GM04503 (cell line): ENCODE results near the gene HOTAIR.

Experiments
- DNase-seq: peaks from one replicate; pipeline ENCODE4 v3.0.0-alpha.2; 2012; ENCODE audit warnings: low read depth

The HOTAIR gene

DNA sequence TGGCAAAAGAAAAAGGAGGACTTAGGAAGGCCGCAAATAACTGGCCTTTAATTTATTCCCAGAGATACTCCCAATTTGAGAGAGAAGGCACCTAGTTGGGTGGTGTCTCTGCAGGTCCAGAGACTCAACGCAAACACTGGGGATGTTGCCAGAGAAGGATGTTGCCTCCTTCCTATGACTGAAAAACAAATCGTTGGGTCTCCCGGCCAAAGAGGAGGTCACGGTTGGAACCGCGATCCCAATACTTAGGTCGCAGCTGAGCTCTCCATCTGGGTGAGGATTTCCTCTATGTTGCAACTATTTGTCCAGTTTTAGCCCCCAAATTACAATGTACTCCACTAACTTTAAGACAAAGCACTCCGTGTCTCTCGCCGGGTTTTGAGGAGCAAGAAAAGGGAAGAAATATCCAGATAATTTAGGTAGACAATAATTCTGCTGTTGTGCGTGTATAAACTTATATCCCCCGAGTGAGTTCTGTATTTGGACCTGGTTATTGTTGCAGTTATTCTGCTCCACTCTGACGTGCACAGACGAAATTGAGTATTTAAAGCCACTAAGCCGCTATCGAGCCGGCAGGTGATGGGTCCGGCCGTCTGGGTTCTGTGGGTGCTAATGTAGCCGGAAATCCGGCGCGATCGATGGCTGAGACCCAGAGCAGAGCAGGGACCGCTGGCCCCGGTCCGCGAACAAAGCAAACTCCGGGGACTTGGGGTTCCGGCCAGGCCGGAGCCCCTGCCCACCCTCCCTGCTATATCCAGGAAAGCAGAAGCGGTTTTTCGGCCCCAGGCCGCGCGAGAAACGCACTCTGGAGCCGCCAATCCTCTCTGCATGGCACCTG is 14.3 kb downstream of the HOTAIR start:
- DNase-seq = no peak

GRCh38 chr12:53959314-53959713 is 15.4 kb downstream of the HOTAIR start:
- no peak for DNase-seq

- no peak for DNase-seq
Measured at GRCh38 chr12:53958128-53958527, 16.6 kb downstream of the HOTAIR start.

- no peak for DNase-seq
Measured at GRCh38 chr12:53956914-53957536, 17.7 kb downstream of the HOTAIR start.

DNA sequence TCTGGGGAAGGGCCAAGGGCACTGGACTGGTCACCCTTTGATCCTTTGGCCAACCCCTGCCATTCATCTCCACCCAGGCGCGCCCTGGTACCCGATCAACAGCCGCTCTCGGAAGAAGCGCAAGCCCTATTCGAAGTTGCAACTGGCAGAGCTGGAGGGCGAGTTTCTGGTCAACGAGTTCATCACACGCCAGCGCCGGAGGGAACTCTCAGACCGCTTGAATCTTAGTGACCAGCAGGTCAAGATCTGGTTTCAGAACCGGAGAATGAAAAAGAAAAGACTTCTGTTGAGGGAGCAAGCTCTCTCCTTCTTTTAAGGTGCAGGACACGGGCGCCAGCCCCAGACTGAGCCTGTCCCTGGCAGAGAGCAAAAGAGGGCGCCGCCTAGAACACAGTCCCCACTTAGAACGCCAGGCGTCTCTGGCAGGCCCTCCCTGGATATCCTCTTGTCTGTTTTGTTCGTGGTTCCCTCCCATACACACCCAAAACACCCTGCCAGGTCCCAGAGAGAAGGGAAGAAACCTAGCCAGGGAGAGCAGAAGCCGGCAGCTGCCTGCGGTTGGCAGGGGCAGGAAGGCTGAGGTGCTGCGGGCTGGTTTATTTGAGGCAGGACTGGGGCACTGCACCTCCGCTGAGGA is 18.4 kb downstream of the HOTAIR start:
- DNase-seq = no peak

DNA sequence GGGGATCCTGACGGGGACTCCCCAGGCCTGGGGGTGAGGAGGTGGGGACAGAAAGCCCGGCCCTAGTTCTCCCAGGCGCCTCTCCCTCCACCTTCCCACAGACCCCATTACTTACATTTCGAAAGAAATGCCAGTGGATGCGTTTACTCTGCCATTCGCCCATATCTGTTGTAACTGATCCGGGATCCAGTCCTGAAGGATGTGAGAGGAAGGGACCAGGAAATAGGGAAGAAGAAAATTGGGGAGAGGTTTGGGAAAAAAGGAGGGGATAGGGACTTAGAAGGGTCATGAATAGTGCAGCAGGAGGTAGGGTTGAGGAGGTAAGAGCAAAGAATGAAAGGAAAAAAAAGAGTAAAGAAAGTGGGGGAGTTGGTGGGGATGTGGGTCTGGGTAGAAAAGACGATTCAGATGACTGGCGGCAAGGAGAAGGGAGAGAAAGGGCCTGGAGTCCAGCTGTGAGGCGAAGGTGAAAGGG is 18.9 kb downstream of the HOTAIR start:
- no peak for DNase-seq

DNA sequence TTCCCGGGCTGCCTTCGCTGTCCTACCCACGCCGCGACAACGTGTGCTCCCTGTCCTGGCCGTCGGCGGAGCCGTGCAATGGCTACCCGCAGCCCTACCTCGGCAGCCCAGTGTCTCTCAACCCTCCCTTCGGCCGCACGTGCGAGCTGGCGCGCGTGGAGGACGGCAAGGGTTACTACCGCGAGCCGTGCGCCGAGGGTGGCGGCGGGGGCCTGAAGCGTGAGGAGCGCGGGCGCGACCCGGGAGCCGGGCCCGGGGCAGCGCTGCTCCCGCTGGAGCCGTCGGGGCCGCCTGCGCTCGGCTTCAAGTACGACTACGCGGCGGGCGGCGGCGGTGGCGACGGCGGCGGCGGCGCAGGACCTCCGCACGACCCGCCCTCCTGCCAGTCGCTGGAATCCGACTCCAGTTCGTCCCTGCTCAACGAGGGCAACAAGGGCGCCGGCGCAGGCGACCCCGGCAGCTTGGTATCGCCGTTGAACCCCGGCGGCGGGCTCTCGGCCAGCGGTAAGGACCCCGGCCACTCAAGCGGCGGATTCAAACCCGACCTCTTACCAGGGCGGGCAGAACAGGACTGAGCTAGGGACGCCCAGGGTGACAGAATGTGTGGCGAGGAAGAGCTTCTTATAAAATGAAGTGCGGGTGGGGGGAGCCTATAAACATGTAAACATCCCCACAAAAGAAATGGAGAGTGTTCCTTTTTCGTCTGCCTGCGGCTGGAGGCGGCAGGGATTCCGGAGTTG is 19.5 kb downstream of the HOTAIR start:
- no peak for DNase-seq

DNA sequence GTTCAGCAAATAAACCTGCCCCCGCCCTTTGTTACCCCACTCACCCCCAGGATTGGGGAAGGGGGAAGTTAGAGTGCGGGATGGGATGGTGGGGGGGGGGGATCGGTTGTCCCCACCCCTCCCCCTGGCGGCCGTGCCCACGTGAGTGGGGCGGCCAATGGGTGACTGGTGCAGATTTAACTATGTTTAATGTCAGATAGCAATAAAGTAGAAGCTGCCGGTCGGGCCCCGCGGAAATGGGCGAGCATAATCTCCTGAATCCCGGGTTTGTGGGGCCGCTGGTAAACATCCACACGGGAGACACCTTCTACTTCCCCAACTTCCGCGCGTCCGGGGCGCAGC is 20.1 kb downstream of the HOTAIR start, which contains the start of gene HOXC12:
TSS of gene HOXC12 (plus strand) at position 210 of the 342 bp plus-strand sequence. CDS start at position 237, 27 bp downstream.
- no peak for DNase-seq

DNA sequence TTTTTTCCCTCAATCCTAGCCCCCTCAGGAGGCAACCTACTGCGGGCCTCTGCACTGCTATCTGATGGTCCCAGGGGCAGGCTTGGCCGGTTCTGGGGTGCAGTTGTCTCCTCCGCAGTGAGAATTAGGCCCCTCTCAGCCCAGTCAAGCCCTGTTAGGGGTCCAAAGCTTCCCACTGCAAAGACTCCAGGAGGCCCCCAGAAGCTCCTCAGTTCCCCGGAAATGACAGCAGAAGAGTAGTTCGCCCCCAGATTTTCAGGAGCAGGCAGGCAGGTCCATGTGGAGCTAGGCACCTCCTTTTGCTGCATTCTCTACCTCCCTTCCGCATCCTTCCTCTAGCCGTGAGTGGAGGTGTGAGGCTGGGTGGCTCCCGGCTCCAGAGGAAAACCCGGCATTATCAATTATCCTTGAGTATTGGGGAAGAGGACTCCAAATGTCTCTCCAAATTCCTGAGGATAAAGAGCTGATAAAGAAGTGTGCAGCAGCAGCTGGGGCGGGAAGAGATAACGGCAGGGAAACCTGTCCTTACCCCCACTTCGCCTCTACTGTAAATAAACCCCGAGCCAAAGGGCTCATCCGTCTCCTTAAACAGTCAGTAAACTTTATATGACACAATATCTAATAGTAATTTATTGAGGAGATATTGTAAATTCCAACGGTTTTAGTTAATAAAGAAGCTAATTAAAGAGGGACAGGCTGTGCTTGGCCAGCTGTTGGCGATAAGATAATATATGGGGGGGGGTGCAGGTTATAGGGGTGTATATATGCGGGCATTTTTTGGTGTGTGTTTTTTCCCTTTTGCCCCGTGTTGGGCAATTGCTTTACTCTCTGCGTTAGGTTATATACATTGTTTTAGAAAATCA is 20.7 kb downstream of the HOTAIR start:
- DNase-seq = no peak

DNA sequence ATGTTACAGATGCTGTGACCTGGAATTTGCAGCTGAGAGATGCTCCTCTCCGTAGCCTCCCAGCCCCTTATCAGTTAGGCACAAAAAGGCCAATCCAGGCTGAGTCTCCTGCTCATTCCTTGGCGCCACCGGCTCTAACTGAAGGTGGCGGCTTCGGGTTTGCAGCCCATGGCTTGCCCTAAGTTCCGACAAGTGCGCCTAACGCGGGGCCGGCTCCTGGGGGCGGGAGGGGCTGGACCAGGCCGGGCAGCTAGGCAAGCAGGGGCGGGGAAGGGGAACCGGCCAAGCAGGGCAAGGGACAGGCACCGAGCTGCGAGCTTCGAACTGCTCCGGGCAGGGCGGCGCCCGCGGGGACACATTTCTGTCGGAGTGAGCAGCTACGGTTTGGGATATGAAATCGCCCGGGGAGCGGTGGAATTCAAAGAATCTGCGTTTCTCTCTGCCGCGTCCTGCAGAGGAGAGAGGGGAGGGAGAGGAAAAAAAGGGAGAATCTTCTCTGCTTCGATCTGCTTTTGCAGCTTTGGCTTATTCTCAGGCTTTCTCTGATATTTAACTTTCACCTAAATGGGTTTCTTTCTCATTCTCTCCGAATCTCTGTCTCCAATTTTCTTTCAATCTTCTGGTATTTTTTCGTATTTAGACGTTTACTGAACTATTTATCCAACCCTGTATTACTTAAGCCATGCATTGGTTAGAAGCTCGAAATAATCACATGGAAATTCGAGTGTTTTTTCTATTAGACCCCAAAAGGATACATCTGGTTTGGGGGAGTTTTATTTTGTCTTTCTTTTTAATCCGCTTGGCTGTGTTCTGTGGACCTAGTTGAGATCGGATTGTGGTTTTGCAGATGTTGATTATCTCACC is 21.7 kb downstream of the HOTAIR start:
- no peak for DNase-seq

DNA sequence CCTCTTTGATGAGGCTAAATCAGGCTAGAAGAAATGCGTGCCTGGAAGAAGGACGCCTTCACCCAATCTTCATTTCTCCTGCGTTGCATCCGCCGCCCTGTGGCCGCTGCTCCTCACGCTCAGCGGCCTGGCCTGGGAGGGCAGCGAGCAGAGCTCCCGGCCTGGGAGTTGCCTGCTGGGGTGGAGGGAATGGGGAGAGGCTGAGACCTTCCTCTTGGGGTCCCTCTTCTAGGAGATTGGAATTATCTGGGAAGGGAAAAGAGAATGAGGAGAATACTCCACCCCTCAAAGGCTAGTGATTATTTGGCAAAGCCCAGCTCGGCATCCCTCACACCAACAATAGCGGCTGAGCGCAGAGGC is 22.4 kb downstream of the HOTAIR start:
- DNase-seq = no peak

DNA sequence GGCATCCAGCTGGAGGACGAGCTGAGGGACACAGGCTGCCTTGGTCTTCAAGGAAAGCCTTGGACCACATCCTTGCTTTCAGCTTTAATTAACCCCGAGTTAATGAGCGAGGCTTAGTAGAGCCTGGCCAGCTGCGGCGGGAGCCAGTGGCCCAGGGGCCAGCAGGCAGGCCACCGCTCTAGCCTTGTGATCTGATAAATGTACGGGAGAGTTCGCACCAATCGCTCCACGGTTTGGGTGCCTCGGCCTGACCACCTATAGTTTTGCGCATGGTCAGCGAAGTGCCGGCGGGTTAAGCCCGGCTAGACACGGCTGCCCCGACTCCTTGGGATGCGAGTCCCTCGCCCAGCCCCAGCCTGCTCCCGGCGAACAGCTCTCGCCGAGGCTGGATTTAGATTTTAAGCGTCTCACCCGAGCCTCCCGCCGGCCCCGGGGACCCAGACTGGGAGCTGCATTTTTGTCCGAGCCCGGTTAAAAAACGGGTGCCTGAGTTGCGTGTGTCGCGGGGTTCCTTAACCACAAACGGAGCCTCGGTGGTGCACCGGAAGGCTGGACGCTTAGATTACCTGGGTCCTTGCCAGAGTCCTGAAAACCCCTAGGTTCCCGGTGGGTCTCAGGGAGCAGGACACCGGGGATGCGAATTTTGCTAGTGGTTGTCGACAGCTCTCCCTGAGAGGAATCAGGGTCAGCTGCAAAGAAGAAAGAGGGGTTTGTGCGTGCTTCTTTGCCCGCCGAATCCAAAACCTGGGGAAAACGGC is 23.0 kb downstream of the HOTAIR start:
- no peak for DNase-seq

DNA sequence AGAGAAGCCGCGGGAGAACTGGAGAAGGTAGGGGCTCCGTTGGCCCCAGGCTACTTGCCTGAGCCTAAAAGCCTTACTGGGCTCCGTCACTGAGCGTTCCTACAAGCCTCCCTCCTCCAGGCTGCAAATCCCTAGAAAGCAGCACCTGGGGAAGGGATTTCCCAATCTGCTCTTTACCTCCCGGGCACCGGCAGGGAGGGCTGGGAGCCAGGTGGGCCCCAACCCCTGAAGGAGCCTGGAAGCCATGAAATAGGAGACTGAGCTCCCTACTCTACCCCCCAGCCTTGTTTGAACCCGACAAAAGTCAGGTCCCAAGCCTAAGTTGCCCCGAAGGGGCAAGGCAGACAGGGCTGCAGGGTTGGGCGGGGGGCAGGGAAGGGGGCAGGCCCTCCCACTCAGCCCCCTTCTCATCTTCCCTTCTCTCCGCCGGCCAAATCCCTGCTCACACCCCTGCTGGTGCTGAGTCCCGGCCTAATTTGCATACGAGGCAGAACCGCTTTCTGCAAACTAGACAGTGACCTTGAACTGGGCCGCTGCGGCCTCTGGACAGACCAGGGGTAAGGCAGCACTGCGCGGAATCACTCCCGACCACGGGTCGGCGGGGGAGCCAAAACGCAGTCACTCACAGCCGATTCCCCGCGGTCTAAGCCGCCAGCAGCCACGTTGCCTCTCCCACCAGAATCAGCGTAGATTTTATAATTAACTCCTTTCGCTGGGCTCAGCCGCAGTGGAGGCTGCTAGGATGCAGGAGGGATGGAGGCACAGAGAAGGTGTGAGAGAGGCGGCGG is 23.8 kb downstream of the HOTAIR start:
- DNase-seq = no peak

- no peak for DNase-seq
Measured at GRCh38 chr12:53950437-53950773, 24.3 kb downstream of the HOTAIR start.

DNA sequence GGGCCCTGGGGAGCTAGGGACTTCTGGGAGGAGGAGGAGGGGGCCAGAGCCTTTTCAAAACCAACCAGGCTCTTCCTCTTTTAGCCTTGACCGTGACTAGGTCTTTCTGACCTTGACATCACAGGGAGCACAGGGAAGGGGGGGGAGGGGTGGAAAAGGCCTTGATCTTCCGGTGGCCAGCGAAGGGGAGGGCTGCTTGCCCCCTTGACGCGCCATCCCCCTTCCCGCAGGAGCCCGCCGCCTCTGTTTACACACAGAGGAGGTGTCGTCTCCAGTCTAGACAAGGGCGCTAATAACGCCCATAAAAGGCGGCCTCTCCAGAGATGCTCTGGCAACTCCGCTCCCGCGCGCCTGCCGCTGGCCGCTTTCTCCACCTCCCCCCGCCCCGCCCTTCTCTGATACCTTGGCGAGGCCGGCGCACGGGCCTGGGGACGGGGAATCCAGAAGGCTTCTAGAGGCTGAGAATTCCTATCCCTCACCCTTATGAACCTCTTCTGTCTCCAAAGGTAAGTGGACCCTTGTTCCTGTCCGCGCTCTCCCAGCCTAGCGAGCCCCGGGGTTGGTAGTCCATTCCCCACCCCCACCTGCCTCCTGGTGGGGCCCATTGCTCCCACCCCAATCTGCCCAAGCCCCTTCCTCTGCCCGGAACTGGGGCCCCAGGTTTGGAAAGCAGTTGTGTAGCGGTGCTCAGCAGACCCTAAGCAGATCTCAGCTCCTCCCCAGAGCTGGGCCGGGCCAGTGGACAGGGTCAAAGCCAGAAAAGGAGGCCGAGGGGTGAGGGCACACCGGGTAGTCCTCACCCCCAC is 24.9 kb downstream of the HOTAIR start:
- no peak for DNase-seq

- DNase-seq = no peak
Measured at GRCh38 chr12:53948650-53949593, 25.8 kb downstream of the HOTAIR start.

DNA sequence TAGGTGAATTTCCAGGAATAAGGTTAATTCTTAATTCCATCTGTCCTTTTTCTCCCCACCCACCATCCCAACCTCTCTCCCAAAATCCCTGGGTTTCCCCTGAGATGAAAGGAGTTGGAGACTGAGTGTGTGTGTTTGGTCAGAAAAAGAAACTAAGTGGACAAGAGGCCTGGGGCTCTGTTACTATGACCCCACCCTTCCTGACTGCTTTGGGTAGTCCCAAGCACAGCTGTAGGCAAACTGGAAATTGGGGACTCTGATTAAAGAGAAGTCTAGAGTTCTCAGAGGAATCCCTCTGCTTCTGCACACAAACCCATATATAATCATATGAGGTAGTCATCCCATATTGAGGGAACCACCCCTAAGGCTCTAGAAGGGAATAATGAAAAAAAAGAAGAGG is 27.0 kb downstream of the HOTAIR start:
- DNase-seq = no peak
